Stimulated activated CD8-positive, alpha-beta memory T cell treated with anti-CD3 and anti-CD28 coated beads, Interleukin-15, amount 100 ng/mL, for 1 hour (primary cell): ENCODE data around the gene FLVCR2.
A peak's percentile ranks its signal among the peaks of the same experiment; 100 is the strongest.

Experiments
- DNase-seq: peaks from one replicate; pipeline ENCODE4 v3.0.0-alpha.2; 2020; ENCODE audit warnings: low read depth

The FLVCR2 gene

GRCh38 chr14:75554482-75554881 is 23.9 kb upstream of the FLVCR2 start:
- DNase-seq = no peak

- no peak for DNase-seq
Observed at GRCh38 chr14:75558440-75558839, 20.0 kb upstream of the FLVCR2 start.

GRCh38 chr14:75559045-75559444 is 19.4 kb upstream of the FLVCR2 start:
- DNase-seq = no peak

GRCh38 chr14:75559451-75560222 is 18.8 kb upstream of the FLVCR2 start:
- no peak for DNase-seq

- DNase-seq = peak; percentile 30
Observed at GRCh38 chr14:75561013-75561432, 17.4 kb upstream of the FLVCR2 start.

- DNase-seq = no peak
Observed at GRCh38 chr14:75562089-75562488, 16.3 kb upstream of the FLVCR2 start.

- DNase-seq = no peak
Observed at GRCh38 chr14:75562489-75562888, 15.9 kb upstream of the FLVCR2 start.

- DNase-seq = no peak
Observed at GRCh38 chr14:75563931-75564330, 14.5 kb upstream of the FLVCR2 start.

GRCh38 chr14:75565056-75565455 is 13.4 kb upstream of the FLVCR2 start:
- no peak for DNase-seq

- DNase-seq = no peak
Observed at GRCh38 chr14:75566321-75566720, 12.1 kb upstream of the FLVCR2 start.

- DNase-seq = no peak
Observed at GRCh38 chr14:75566752-75567151, 11.7 kb upstream of the FLVCR2 start.

GRCh38 chr14:75568140-75568539 is 10.3 kb upstream of the FLVCR2 start:
- no peak for DNase-seq

GRCh38 chr14:75568791-75569190 is 9.6 kb upstream of the FLVCR2 start:
- no peak for DNase-seq

GRCh38 chr14:75570797-75571196 is 7.6 kb upstream of the FLVCR2 start:
- DNase-seq = no peak

- DNase-seq = no peak
Observed at GRCh38 chr14:75572104-75572503, 6.3 kb upstream of the FLVCR2 start.

GRCh38 chr14:75577090-75577489 is 1.3 kb upstream of the FLVCR2 start:
- no peak for DNase-seq

GRCh38 chr14:75577729-75578101 is 705 bp upstream of the FLVCR2 start:
- DNase-seq = peak; percentile 43

- no peak for DNase-seq
Observed at GRCh38 chr14:75578786-75579337, 442 bp downstream of the FLVCR2 start.

- no peak for DNase-seq
Observed at GRCh38 chr14:75579338-75579864, 981 bp downstream of the FLVCR2 start.

- no peak for DNase-seq
Observed at GRCh38 chr14:75579882-75580281, 1.5 kb downstream of the FLVCR2 start.

GRCh38 chr14:75587388-75587787 is 9.0 kb downstream of the FLVCR2 start:
- no peak for DNase-seq

GRCh38 chr14:75589931-75590330 is 11.5 kb downstream of the FLVCR2 start:
- DNase-seq = no peak

GRCh38 chr14:75591331-75591946 is 13.0 kb downstream of the FLVCR2 start:
- no peak for DNase-seq
